ENCODE measurements around the gene CNTNAP1.

The CNTNAP1 gene

DNA sequence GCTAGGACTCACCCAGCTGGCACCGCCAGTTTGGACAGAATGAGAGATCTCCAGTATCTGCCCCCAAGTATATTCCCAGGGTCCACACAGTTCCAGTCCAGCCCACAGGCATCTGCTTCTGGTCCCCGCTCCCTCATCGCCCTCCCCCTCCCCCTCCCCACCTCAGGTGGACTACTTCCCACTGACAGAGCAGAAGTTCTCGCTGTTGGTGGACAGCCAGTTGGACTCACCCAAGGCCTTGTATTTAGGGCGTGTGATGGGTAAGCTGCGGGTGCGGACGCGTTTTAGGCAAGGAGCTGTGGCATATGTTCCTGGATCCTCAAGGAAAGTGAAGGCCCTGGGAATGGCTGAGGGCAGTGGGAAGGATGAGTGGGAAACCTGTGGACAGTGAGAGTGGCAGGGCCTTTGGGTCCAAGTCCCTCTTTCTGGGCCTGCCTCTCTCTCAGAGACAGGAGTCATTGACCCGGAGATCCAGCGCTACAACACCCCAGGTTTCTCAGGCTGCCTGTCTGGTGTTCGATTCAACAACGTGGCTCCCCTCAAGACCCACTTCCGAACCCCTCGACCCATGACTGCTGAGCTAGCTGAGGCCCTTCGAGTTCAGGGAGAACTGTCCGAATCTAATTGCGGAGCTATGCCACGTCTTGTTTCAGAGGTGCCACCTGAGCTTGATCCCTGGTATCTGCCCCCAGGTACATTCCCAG lies 14.9 kb downstream of the CNTNAP1 start:
- H3K9ac ChIP-seq (ENCODE audit: low read length in 5 of 5) = no peak overlapping the region
- peaks cover 0 to 80% (median 59%) of the 10 kb centered on the region in 5 donors for H3K36me3 ChIP-seq (ENCODE audit: control insufficient read depth in 5 of 5, insufficient read depth in 5 of 5, low read length in 5 of 5)
- no peaks in the 10 kb centered on the region for H3K9me3 ChIP-seq (ENCODE audit: control insufficient read depth in 5 of 5, low read length in 5 of 5)
- H3K27me3 ChIP-seq (ENCODE audit: control insufficient read depth in 5 of 5, insufficient read depth in 4 of 5, low read length in 5 of 5) = no peaks in the 10 kb centered on the region
- peaks cover 0 to 3% (median 0%) of the 10 kb centered on the region in 5 donors for H3K4me1 ChIP-seq (ENCODE audit: control insufficient read depth in 5 of 5, insufficient read depth in 5 of 5, low read length in 5 of 5)
- H3K27ac ChIP-seq (ENCODE audit: low read depth, low read length) = no peak overlapping the region
- H3K4me3 ChIP-seq (ENCODE audit: low read depth in 1 of 5, low read length in 5 of 5) = no peak overlapping the region

DNA sequence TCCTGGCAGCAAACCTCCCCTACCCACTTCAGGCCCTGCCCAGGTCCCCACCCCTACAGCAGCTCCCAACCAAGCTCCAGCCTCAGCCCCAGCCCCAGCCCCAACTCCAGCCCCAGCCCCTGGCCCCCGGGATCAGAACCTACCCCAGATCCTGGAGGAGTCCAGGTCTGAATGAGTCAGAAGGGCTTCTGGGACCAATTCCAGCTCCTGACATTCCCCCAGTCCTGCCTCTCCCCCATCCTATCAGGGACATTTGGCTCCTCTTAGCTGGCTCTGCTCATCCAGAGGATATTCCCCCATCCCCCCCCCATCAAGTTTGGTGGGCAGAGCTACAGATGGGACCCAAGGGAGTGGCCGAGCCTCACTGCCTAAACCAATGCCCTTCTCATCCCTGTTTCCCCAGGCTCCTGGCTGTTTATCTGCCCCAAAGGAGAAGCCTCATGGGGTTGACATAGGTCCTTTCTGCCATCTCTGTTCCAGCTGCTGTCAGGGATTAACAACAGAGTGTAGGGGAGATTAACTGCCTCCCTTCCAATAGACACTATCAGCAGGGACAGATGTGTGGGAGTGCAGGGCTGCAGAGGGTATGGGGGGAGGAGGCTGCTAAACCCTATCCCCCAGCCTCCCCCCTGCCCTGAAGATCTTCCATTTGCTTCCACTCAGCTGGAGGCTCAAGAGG lies 16.5 kb downstream of the CNTNAP1 start:
- Histone ChIP-seq H3K4me1 (ENCODE audit: control insufficient read depth in 5 of 5, insufficient read depth in 5 of 5, low read length in 5 of 5) (peaks cover 0 to 3% (median 0%) of the 10 kb centered on the region in 5 donors), H3K27me3 (ENCODE audit: control insufficient read depth in 5 of 5, insufficient read depth in 4 of 5, low read length in 5 of 5) (no peaks in the 10 kb centered on the region), H3K27ac (ENCODE audit: low read depth, low read length) (no peak overlapping the region), H3K9ac (ENCODE audit: low read length in 5 of 5) (no peak overlapping the region), H3K4me3 (ENCODE audit: low read depth in 1 of 5, low read length in 5 of 5) (no peak overlapping the region), H3K36me3 (ENCODE audit: control insufficient read depth in 5 of 5, insufficient read depth in 5 of 5, low read length in 5 of 5) (peaks cover 4 to 86% (median 68%) of the 10 kb centered on the region in 5 donors), H3K9me3 (ENCODE audit: control insufficient read depth in 5 of 5, low read length in 5 of 5) (no peaks in the 10 kb centered on the region)

DNA sequence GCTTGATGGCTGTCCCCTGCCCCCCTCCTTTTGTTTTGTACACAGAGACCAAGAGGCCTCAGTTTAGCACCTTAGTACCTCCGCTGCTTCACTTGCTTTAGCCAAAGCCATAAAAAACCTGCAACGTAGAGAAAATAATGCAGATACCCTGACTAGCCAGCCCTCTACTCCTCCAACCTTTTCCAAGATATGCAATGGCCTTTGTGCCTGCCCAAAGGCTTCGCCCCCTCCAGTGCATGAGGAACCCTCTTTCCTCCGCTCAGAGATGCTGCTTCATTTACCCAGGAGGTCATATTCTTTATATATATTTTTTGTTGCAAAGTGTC lies 17.0 kb downstream of the CNTNAP1 start:
- Histone ChIP-seq H3K27ac (ENCODE audit: low read depth, low read length) (no peak overlapping the region), H3K27me3 (ENCODE audit: control insufficient read depth in 5 of 5, insufficient read depth in 4 of 5, low read length in 5 of 5) (no peaks in the 10 kb centered on the region), H3K4me3 (ENCODE audit: low read depth in 1 of 5, low read length in 5 of 5) (no peak overlapping the region), H3K9ac (ENCODE audit: low read length in 5 of 5) (no peak overlapping the region), H3K4me1 (ENCODE audit: control insufficient read depth in 5 of 5, insufficient read depth in 5 of 5, low read length in 5 of 5) (peaks cover 0 to 3% (median 0%) of the 10 kb centered on the region in 5 donors), H3K36me3 (ENCODE audit: control insufficient read depth in 5 of 5, insufficient read depth in 5 of 5, low read length in 5 of 5) (peaks cover 4 to 90% (median 72%) of the 10 kb centered on the region in 5 donors), H3K9me3 (ENCODE audit: control insufficient read depth in 5 of 5, low read length in 5 of 5) (no peaks in the 10 kb centered on the region)

DNA sequence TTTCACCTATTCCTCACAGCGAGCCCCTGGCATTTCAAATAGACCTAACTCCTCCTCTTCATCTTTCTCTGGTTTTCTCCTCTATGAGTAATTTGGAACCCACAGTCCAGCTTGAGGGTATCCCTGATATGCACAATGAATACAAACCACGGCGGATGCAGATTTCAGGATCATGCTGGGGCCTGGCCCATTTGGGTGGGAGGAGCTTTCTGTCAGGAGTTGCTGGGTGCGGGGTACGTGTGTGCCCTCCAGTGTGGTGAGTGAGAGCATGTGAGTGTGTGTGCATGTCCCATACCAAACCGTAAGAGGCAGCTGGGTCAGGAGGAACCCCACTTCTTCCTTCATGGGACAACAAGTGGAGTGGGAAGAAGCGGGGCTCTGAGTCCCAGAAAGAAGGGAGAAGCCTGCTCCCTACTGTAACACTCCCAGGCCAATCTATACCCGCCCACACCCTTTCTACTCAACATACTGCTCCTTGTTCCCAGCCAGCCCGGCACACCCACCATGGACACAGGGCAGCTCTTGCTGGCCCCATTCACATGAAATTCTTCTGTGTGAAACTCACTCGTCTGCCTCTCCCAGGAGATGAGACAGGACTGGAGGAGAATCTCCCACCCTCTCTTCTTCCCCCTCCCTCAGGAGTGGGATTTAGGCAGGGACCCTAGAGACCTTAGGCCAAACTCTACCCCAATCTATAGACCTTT lies 18.4 kb downstream of the CNTNAP1 start:
- Histone ChIP-seq H3K27ac (ENCODE audit: low read depth, low read length) (no peak overlapping the region), H3K36me3 (ENCODE audit: control insufficient read depth in 5 of 5, insufficient read depth in 5 of 5, low read length in 5 of 5) (peaks cover 8 to 91% (median 72%) of the 10 kb centered on the region in 5 donors), H3K4me3 (ENCODE audit: low read depth in 1 of 5, low read length in 5 of 5) (no peak overlapping the region)

DNA sequence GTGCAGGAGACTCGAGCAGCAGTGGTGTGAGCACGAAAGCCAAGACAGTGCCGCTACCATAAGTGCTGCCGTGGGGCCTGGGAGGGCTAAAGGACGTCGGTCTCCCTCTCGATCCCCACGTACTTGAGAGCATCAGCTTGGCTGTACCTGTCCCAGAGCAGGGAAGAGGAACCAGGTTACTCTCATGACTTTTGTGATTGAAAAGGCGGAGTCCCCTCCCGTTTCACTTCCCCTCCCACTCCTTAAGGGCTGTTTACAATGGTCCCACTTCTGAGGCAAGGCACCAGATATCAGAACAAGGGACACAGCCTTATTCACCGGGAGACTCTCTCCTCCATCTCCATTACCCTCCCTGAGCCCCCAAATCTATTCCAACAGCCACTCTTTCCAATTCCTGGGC lies 20.1 kb downstream of the CNTNAP1 start:
- Histone ChIP-seq H3K36me3 (ENCODE audit: control insufficient read depth in 5 of 5, insufficient read depth in 5 of 5, low read length in 5 of 5) (peaks cover 11 to 95% (median 80%) of the 10 kb centered on the region in 5 donors), H3K4me3 (ENCODE audit: low read depth in 1 of 5, low read length in 5 of 5) (no peak overlapping the region), H3K4me1 (ENCODE audit: control insufficient read depth in 5 of 5, insufficient read depth in 5 of 5, low read length in 5 of 5) (peaks cover 0 to 3% (median 0%) of the 10 kb centered on the region in 5 donors), H3K27me3 (ENCODE audit: control insufficient read depth in 5 of 5, insufficient read depth in 4 of 5, low read length in 5 of 5) (no peaks in the 10 kb centered on the region), H3K9me3 (ENCODE audit: control insufficient read depth in 5 of 5, low read length in 5 of 5) (no peaks in the 10 kb centered on the region), H3K27ac (ENCODE audit: low read depth, low read length) (no peak overlapping the region), H3K9ac (ENCODE audit: low read length in 5 of 5) (no peak overlapping the region)

More for the DNA sequence above, 18.4 kb downstream of the CNTNAP1 start:
- Histone ChIP-seq H3K27me3 (ENCODE audit: control insufficient read depth in 5 of 5, insufficient read depth in 4 of 5, low read length in 5 of 5) (no peaks in the 10 kb centered on the region), H3K9me3 (ENCODE audit: control insufficient read depth in 5 of 5, low read length in 5 of 5) (no peaks in the 10 kb centered on the region), H3K9ac (ENCODE audit: low read length in 5 of 5) (no peak overlapping the region), H3K4me1 (ENCODE audit: control insufficient read depth in 5 of 5, insufficient read depth in 5 of 5, low read length in 5 of 5) (peaks cover 0 to 3% (median 0%) of the 10 kb centered on the region in 5 donors)

DNA sequence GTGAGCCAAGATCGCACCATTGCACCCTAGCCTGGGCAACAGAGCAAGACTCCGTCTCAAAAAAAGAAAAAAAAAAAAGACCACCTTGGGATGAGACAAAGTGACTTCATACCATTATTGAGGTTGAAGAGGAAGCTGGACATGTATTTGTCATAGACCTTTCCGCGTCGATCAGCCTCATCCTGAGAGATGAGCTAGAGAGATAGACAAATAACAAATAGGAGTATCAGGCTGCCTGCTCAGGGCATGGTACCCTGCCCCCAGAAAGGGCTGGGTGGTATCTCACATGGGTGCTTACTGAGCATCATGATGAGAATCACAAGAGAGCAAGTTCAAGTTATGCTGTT lies 22.1 kb downstream of the CNTNAP1 start:
- Histone ChIP-seq H3K36me3 (ENCODE audit: control insufficient read depth in 5 of 5, insufficient read depth in 5 of 5, low read length in 5 of 5) (peaks cover 11 to 99% (median 94%) of the 10 kb centered on the region in 5 donors), H3K27ac (ENCODE audit: low read depth, low read length) (no peak overlapping the region), H3K4me1 (ENCODE audit: control insufficient read depth in 5 of 5, insufficient read depth in 5 of 5, low read length in 5 of 5) (no peaks in the 10 kb centered on the region), H3K27me3 (ENCODE audit: control insufficient read depth in 5 of 5, insufficient read depth in 4 of 5, low read length in 5 of 5) (no peaks in the 10 kb centered on the region), H3K4me3 (ENCODE audit: low read depth in 1 of 5, low read length in 5 of 5) (no peak overlapping the region), H3K9me3 (ENCODE audit: control insufficient read depth in 5 of 5, low read length in 5 of 5) (no peaks in the 10 kb centered on the region), H3K9ac (ENCODE audit: low read length in 5 of 5) (no peak overlapping the region)

DNA sequence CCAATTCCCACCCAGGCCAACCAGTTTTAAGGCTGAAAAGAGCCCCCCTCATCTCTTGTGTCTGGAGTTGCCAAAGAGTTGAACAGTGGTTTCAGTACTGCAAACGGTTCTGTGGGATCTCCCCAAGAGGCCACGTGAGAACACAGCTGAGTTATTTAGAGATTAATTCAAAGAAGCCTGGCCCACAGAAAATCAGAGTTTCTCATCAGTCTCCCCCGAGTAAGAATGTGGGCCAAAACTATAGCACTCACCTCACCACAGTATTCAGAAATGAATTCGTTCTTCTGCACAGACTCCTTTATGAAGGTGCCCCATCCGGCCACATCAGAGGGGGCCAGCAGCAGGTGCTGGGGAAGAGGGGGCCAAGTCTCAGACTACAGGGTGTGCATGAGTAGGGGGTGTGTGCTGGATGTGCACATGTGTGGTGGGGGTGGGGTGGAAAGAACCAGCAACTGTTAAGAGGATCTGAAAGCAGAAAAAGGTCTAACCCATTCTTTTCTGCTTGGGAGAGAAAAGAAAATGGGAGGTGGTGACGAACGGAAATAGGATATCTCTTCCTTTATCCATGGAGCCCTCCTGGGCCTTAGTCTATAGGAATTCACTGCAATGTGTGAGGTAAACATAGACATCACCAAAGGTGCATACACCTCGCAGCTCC lies 22.6 kb downstream of the CNTNAP1 start:
- no peaks in the 10 kb centered on the region for H3K4me1 ChIP-seq (ENCODE audit: control insufficient read depth in 5 of 5, insufficient read depth in 5 of 5, low read length in 5 of 5)
- no peak overlapping the region for H3K9ac ChIP-seq (ENCODE audit: low read length in 5 of 5)
- no peaks in the 10 kb centered on the region for H3K27me3 ChIP-seq (ENCODE audit: control insufficient read depth in 5 of 5, insufficient read depth in 4 of 5, low read length in 5 of 5)
- no peaks in the 10 kb centered on the region for H3K9me3 ChIP-seq (ENCODE audit: control insufficient read depth in 5 of 5, low read length in 5 of 5)
- peaks cover 12 to 100% (median 95%) of the 10 kb centered on the region in 5 donors for H3K36me3 ChIP-seq (ENCODE audit: control insufficient read depth in 5 of 5, insufficient read depth in 5 of 5, low read length in 5 of 5)
- no peak overlapping the region for H3K27ac ChIP-seq (ENCODE audit: low read depth, low read length)
- H3K4me3 ChIP-seq (ENCODE audit: low read depth in 1 of 5, low read length in 5 of 5) = no peak overlapping the region

DNA sequence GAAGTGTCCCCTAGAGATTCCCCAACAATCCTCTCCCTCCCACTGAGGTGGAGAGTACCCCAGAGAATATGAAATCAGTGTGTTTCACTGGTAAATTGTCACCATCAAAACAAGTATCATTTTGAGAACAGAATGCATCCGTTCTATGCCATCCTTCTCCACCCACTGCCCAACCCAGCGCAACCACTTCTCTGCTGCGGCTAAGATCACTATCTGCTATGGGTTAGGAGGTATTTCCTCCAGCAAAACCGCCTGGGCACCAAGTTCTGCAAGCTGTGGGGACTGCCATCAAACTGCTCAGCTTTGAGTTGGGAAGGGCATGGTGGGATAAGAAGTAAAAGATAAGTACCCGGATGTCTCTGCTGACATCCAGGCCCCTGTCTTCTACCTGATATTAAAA lies 24.4 kb downstream of the CNTNAP1 start:
- Histone ChIP-seq H3K9me3 (ENCODE audit: control insufficient read depth in 5 of 5, low read length in 5 of 5) (no peaks in the 10 kb centered on the region), H3K4me3 (ENCODE audit: low read depth in 1 of 5, low read length in 5 of 5) (no peak overlapping the region), H3K9ac (ENCODE audit: low read length in 5 of 5) (no peak overlapping the region), H3K27ac (ENCODE audit: low read depth, low read length) (no peak overlapping the region), H3K4me1 (ENCODE audit: control insufficient read depth in 5 of 5, insufficient read depth in 5 of 5, low read length in 5 of 5) (no peaks in the 10 kb centered on the region), H3K27me3 (ENCODE audit: control insufficient read depth in 5 of 5, insufficient read depth in 4 of 5, low read length in 5 of 5) (no peaks in the 10 kb centered on the region), H3K36me3 (ENCODE audit: control insufficient read depth in 5 of 5, insufficient read depth in 5 of 5, low read length in 5 of 5) (peaks cover 16 to 100% (median 95%) of the 10 kb centered on the region in 5 donors)

DNA sequence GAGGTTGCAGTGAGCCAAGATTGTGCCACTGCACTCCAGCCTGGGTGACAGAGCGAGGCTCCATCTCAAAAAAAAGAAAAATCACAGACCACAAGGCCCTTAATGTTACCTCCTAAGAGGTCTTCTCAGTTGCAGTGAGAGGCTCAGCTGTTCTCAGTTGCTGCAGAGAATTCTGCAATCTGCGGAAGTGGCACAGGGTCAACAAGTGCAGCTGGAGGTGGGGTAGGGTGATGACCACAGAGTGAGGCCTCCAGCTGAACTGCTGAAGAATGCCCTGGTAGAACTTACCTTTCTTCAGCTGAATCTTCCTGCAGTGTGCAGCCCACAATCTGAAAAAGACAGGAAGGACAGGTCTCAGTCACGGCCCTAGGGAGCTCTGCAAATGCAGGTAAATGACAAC lies 26.3 kb downstream of the CNTNAP1 start:
- Histone ChIP-seq H3K9ac (ENCODE audit: low read length in 5 of 5) (no peak overlapping the region), H3K27ac (ENCODE audit: low read depth, low read length) (no peak overlapping the region), H3K4me3 (ENCODE audit: low read depth in 1 of 5, low read length in 5 of 5) (no peak overlapping the region), H3K27me3 (ENCODE audit: control insufficient read depth in 5 of 5, insufficient read depth in 4 of 5, low read length in 5 of 5) (no peaks in the 10 kb centered on the region), H3K36me3 (ENCODE audit: control insufficient read depth in 5 of 5, insufficient read depth in 5 of 5, low read length in 5 of 5) (peaks cover 15 to 98% (median 93%) of the 10 kb centered on the region in 5 donors), H3K9me3 (ENCODE audit: control insufficient read depth in 5 of 5, low read length in 5 of 5) (no peaks in the 10 kb centered on the region), H3K4me1 (ENCODE audit: control insufficient read depth in 5 of 5, insufficient read depth in 5 of 5, low read length in 5 of 5) (no peaks in the 10 kb centered on the region)

DNA sequence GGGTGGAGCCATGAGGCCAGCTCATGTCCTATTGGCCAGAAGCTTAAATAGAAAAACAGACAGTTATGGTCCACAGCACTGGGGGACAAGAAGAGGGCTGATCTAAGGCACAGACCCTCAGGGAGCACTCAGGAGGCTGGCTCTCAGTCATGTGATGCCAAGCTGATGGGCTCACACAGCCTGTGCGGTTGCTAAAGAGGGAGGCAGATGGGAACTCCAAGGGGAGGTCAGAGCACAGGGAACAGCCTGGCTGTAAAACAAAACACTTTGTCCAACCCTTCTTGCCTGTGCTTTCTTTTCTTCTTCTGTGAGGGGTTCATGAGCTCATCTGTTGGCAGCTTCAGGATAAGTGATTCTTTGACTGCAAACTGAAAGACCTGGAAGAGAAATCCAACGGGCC lies 27.2 kb downstream of the CNTNAP1 start:
- Histone ChIP-seq H3K9me3 (ENCODE audit: control insufficient read depth in 5 of 5, low read length in 5 of 5) (no peaks in the 10 kb centered on the region), H3K27ac (ENCODE audit: low read depth, low read length) (no peak overlapping the region), H3K27me3 (ENCODE audit: control insufficient read depth in 5 of 5, insufficient read depth in 4 of 5, low read length in 5 of 5) (no peaks in the 10 kb centered on the region), H3K4me1 (ENCODE audit: control insufficient read depth in 5 of 5, insufficient read depth in 5 of 5, low read length in 5 of 5) (no peaks in the 10 kb centered on the region), H3K9ac (ENCODE audit: low read length in 5 of 5) (no peak overlapping the region), H3K4me3 (ENCODE audit: low read depth in 1 of 5, low read length in 5 of 5) (no peak overlapping the region), H3K36me3 (ENCODE audit: control insufficient read depth in 5 of 5, insufficient read depth in 5 of 5, low read length in 5 of 5) (peaks cover 19 to 98% (median 93%) of the 10 kb centered on the region in 5 donors)
